ENCODE data around the gene PCSK2. TPM values are rescaled to one million over a fixed set of nuclear protein-coding genes. Genes with fewer than 3 reads are reported as not detected.

PCSK2 gene
- polyA plus RNA-seq, 1 donor from 2014 or later = 27.9 TPM

DNA sequence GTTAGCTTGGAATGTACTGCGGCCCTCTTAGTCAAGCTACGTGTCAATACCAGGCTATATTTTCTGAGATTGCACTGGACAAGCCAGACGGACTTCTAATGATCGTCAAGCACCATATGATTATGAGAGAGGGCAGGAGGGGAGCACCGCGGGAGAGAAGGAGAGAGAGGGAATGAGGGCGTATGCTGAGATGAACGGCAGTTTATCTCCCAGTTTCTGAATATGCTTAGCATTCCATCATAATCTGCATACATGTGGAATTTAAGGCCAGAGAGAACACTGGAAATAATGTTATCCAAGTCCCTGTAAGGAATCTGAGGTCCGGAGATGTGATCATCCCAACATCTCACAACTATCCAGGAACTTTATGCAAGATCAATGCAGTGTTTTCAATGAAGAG lies 244.1 kb downstream of the PCSK2 start:
- Histone ChIP-seq H3K27me3 (ENCODE audit: insufficient read depth, low read depth, low read length) (no peaks in the 10 kb centered on the region), H3K27ac (ENCODE audit: low read length) (peak overlapping the region; percentile 82), H3K79me2 (replicated peaks; ENCODE audit: insufficient read depth, low read length) (no peaks in the 10 kb centered on the region), H3K36me3 (ENCODE audit: insufficient read depth, low read length) (peaks cover 9% of the 10 kb centered on the region), H3K4me2 (ENCODE audit: low read length) (peak overlapping the region; percentile 34), H3K9ac (ENCODE audit: low read length) (no peak overlapping the region), H3K9me2 (ENCODE audit: insufficient read depth, low read length) (no peaks in the 10 kb centered on the region), H4K20me1 (ENCODE audit: insufficient read depth) (no peaks in the 10 kb centered on the region), H2AFZ (ENCODE audit: low read depth, low read length) (no peak overlapping the region), H3K9me3 (ENCODE audit: low read length) (no peaks in the 10 kb centered on the region), H3K4me3 (ENCODE audit: low read length) (peak overlapping the region; percentile 49), H3F3A (ENCODE audit: insufficient read depth, low read length, poor library complexity, severe bottlenecking) (no peaks in the 10 kb centered on the region)
- no peak for TF ChIP-seq EP300 (conservative IDR thresholded peaks at IDR 0.05; ENCODE audit: poor library complexity, severe bottlenecking)
- no peak for TF ChIP-seq TAF1 (IDR thresholded peaks at IDR 0.05; ENCODE audit: low read depth)
- no peak for TF ChIP-seq MXI1 (conservative IDR thresholded peaks at IDR 0.05; ENCODE audit: poor library complexity, severe bottlenecking)
- no peak for TF ChIP-seq REST (IDR thresholded peaks at IDR 0.05; ENCODE audit: borderline replicate concordance)
- no peak for TF ChIP-seq CTCF (IDR thresholded peaks at IDR 0.05; ENCODE audit: poor library complexity, severe bottlenecking)
- no peak for TF ChIP-seq EZH2 (IDR thresholded peaks at IDR 0.05; ENCODE audit: borderline replicate concordance, insufficient read depth, low read length, poor library complexity, severe bottlenecking)
- no peak for TF ChIP-seq POLR2AphosphoS5 (IDR thresholded peaks at IDR 0.05)
- no peak for TF ChIP-seq RAD21 (conservative IDR thresholded peaks at IDR 0.05)
- TF ChIP-seq SMC3 (conservative IDR thresholded peaks at IDR 0.05; ENCODE audit: poor library complexity) = no peak

DNA sequence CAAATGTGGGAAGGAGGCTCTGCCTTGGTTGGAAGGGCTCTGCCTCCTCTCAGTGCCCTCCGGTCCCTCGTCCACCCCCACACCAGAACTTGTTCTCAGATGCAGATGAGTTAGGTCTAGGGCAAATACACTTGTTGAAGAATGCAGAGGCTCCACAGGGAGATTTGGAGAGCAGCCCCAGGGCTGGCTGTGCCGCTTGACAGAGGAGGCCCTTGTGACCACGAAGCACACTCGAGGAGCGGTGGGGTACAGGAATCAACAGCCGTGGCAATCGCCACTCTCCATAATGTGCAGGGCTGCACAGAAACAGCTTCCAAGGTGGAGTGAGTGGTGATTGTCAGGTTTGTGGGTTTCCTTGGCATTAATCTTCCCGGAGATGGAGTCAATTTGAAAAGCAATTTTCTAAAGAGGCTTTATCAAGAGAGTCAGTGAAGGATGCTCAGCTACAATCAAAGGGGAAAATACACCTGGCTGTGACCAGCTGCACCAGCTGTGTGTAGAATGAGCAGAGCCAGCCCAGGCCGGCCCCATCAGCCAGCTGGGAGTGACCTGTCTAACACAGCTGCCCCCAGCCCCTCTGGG lies 244.9 kb downstream of the PCSK2 start:
- H3F3A ChIP-seq (ENCODE audit: insufficient read depth, low read length, poor library complexity, severe bottlenecking) = no peaks in the 10 kb centered on the region
- TF ChIP-seq TAF1 (IDR thresholded peaks at IDR 0.05; ENCODE audit: low read depth) = no peak
- TF ChIP-seq EZH2 (IDR thresholded peaks at IDR 0.05; ENCODE audit: borderline replicate concordance, insufficient read depth, low read length, poor library complexity, severe bottlenecking) = no peak
- TF ChIP-seq EP300 (conservative IDR thresholded peaks at IDR 0.05; ENCODE audit: poor library complexity, severe bottlenecking) = peak; percentile 89
- TF ChIP-seq CTCF (IDR thresholded peaks at IDR 0.05; ENCODE audit: poor library complexity, severe bottlenecking) = no peak
- TF ChIP-seq RAD21 (conservative IDR thresholded peaks at IDR 0.05) = no peak
- peak; percentile 3 for TF ChIP-seq SMC3 (conservative IDR thresholded peaks at IDR 0.05; ENCODE audit: poor library complexity)
- peak; percentile 68 for TF ChIP-seq POLR2AphosphoS5 (IDR thresholded peaks at IDR 0.05)
- no peak for TF ChIP-seq MXI1 (conservative IDR thresholded peaks at IDR 0.05; ENCODE audit: poor library complexity, severe bottlenecking)
- TF ChIP-seq REST (IDR thresholded peaks at IDR 0.05; ENCODE audit: borderline replicate concordance) = peak; percentile 92
- no peaks in the 10 kb centered on the region for H3K9me2 ChIP-seq (ENCODE audit: insufficient read depth, low read length)
- H3K9ac ChIP-seq (ENCODE audit: low read length) = peak overlapping the region; percentile 46
- H3K36me3 ChIP-seq (ENCODE audit: insufficient read depth, low read length) = peaks cover 2% of the 10 kb centered on the region
- H2AFZ ChIP-seq (ENCODE audit: low read depth, low read length) = no peak overlapping the region
- H3K27me3 ChIP-seq (ENCODE audit: insufficient read depth, low read depth, low read length) = no peaks in the 10 kb centered on the region
- H3K9me3 ChIP-seq (ENCODE audit: low read length) = no peaks in the 10 kb centered on the region
- peak overlapping the region; percentile 82 for H3K27ac ChIP-seq (ENCODE audit: low read length)
- no peaks in the 10 kb centered on the region for H3K79me2 ChIP-seq (replicated peaks; ENCODE audit: insufficient read depth, low read length)
- no peaks in the 10 kb centered on the region for H4K20me1 ChIP-seq (ENCODE audit: insufficient read depth)
- H3K4me3 ChIP-seq (ENCODE audit: low read length) = peak overlapping the region; percentile 49
- H3K4me2 ChIP-seq (ENCODE audit: low read length) = peak overlapping the region; percentile 34
